ENCODE results near the gene VSTM2B.
A peak's percentile ranks its signal among the peaks of the same experiment; 100 is the strongest.

Gene VSTM2B

GRCh38 chr19:29571181-29571580 lies 45.4 kb downstream of the VSTM2B start:
- DNase-seq, result no peak

- DNase-seq, result no peak
These were observed 47.7 kb downstream of the VSTM2B start for GRCh38 chr19:29573486-29573885.

- no peak for DNase-seq
These were observed 48.7 kb downstream of the VSTM2B start for GRCh38 chr19:29574510-29574909.

- no peak for DNase-seq
These were observed 50.3 kb downstream of the VSTM2B start for GRCh38 chr19:29576046-29576606.

- DNase-seq, result no peak
These were observed 51.2 kb downstream of the VSTM2B start for GRCh38 chr19:29576761-29577648.

- DNase-seq, result no peak
These were observed 51.8 kb downstream of the VSTM2B start for GRCh38 chr19:29577649-29577963.

- DNase-seq, result no peak
These were observed 52.6 kb downstream of the VSTM2B start for GRCh38 chr19:29578349-29578748.

- no peak for DNase-seq
These were observed 53.6 kb downstream of the VSTM2B start for GRCh38 chr19:29579308-29579910.

GRCh38 chr19:29581398-29581797 lies 55.6 kb downstream of the VSTM2B start:
- DNase-seq, result no peak

GRCh38 chr19:29583196-29583999 lies 57.6 kb downstream of the VSTM2B start:
- no peak for DNase-seq

GRCh38 chr19:29586401-29586800 lies 60.6 kb downstream of the VSTM2B start:
- no peak for DNase-seq

- DNase-seq, result no peak
These were observed 61.3 kb downstream of the VSTM2B start for GRCh38 chr19:29587059-29587458.

GRCh38 chr19:29587518-29587986 lies 61.8 kb downstream of the VSTM2B start:
- peak in 1 of 2 donors; percentile 0 for DNase-seq

GRCh38 chr19:29588095-29588494 lies 62.3 kb downstream of the VSTM2B start:
- DNase-seq, result no peak

GRCh38 chr19:29590278-29590677 lies 64.5 kb downstream of the VSTM2B start:
- DNase-seq, result no peak

GRCh38 chr19:29591670-29592069 lies 65.9 kb downstream of the VSTM2B start:
- DNase-seq, result no peak

- no peak for DNase-seq
These were observed 68.1 kb downstream of the VSTM2B start for GRCh38 chr19:29593869-29594268.

GRCh38 chr19:29596080-29596727 lies 70.4 kb downstream of the VSTM2B start:
- no peak for DNase-seq

GRCh38 chr19:29596885-29597525 lies 71.2 kb downstream of the VSTM2B start:
- DNase-seq, result no peak

- DNase-seq, result no peak
These were observed 72.2 kb downstream of the VSTM2B start for GRCh38 chr19:29598036-29598435.

GRCh38 chr19:29598496-29598895 lies 72.7 kb downstream of the VSTM2B start:
- DNase-seq, result no peak

GRCh38 chr19:29603308-29603707 lies 77.5 kb downstream of the VSTM2B start:
- no peak for DNase-seq
